K562 (cell line): Measurements from ENCODE around the gene GLG1. TPM values are rescaled to one million over a fixed set of nuclear protein-coding genes. Genes with fewer than 3 reads are reported as not detected.

Experiments
- ATAC-seq: fragments of 200-7000 bp; cut with Tn5 transposase; 3 replicates; pipeline ENCODE4 v1.9.1; 2020; ENCODE audit warnings: moderate library complexity
- BruUV-seq: library from RNA; stranded (reverse); fragments of 400-500 nt; replicated peaks from 2 replicates; lab custom pipeline; 2021; lab: Mats Ljungman, UMichigan
- CTCF ChIA-PET: fragments of 300-600 bp; formaldehyde crosslinking; extraction: SDS; loops from one replicate; lab custom pipeline; 2021; ENCODE audit warnings: low intra/inter-chr PET ratio; lab: Yijun Ruan, JAX
- POLR2A ChIA-PET: fragments of 300-600, 350-650 bp; sonication (Branson Sonifier 250); formaldehyde crosslinking; extraction: SDS; loops from one replicate; lab custom pipeline; 2021; ENCODE audit warnings: antibody characterized with exemption, inconsistent platforms; lab: Yijun Ruan, JAX
- DNase-seq, 4 experiments: peaks; one replicate each; pipeline versions ENCODE4 v3.0.0 to v3.0.0-alpha.2; 2011 to 2018; ENCODE audit warnings: low spot score in 3 of 4, mixed read lengths in 3 of 4; ENCODE audit errors: extremely low read depth in 1 of 4
- FAIRE-seq: peaks from 2 replicates; lab custom pipeline; 2011; peaks lifted over from hg19 to GRCh38; lab: Jason Lieb, UNC
- H2AFZ ChIP-seq: 2 replicates; pipeline ENCODE4 v1.6.0; 2011; ENCODE audit warnings: low read depth, low read length, control low read depth, inconsistent platforms
- H3K27ac ChIP-seq: fragments of 200-600 bp; 3 replicates; pipeline ENCODE4 v1.8.0; 2011; ENCODE audit warnings: low read depth, mild to moderate bottlenecking, control low read depth, inconsistent platforms, low read length, moderate library complexity, mixed read lengths; ENCODE audit errors: extremely low read depth
- H3K27me3 ChIP-seq, 2 experiments: fragments of 300-600 bp in 1 of 2; 2 replicates in 1 of 2; 3 replicates in 1 of 2; pipeline versions ENCODE4 v1.6.0 to v1.8.0; 2011; ENCODE audit warnings: inconsistent platforms in 2 of 2, low read length in 2 of 2, mild to moderate bottlenecking in 1 of 2, mixed read lengths in 1 of 2, moderate library complexity in 1 of 2; ENCODE audit not compliant: control insufficient read depth in 2 of 2, insufficient read depth in 2 of 2
- H3K36me3 ChIP-seq: fragments of 300-600 bp; 3 replicates; pipeline ENCODE4 v1.8.0; 2011; ENCODE audit warnings: mild to moderate bottlenecking, low read length, inconsistent platforms; ENCODE audit not compliant: control insufficient read depth, insufficient read depth
- H3K4me1 ChIP-seq, 2 experiments: fragments of 200-600 bp in 1 of 2; replicated peaks in 1 of 2; 2 replicates in 1 of 2; 3 replicates in 1 of 2; pipeline versions ENCODE4 v1.5.1 to v1.8.0; 2011; ENCODE audit warnings: inconsistent platforms in 2 of 2, low read length in 2 of 2, mild to moderate bottlenecking in 1 of 2, mixed read lengths in 1 of 2, moderate library complexity in 1 of 2; ENCODE audit not compliant: control insufficient read depth in 2 of 2, insufficient read depth in 2 of 2
- H3K4me2 ChIP-seq: 2 replicates; pipeline ENCODE4 v1.6.1; 2011; ENCODE audit warnings: low read length, control low read depth, inconsistent platforms, mixed read lengths; ENCODE audit not compliant: insufficient read depth
- H3K4me3 ChIP-seq: fragments of 200-600 bp; sonication (generic), shearing (Covaris generic); 2 replicates; pipeline ENCODE4 v1.5.1; 2016; ENCODE audit warnings: control low read depth, inconsistent platforms
- H3K79me2 ChIP-seq: fragments of 200-600 bp; 3 replicates; pipeline ENCODE4 v1.8.0; 2011; ENCODE audit warnings: low read length, inconsistent platforms; ENCODE audit not compliant: control insufficient read depth, insufficient read depth
- H3K9ac ChIP-seq, 2 experiments: 2 replicates each; pipeline versions ENCODE4 v1.6.0 to v1.6.1; 2011; ENCODE audit warnings: low read depth in 2 of 2, low read length in 2 of 2, control low read depth in 1 of 2, inconsistent platforms in 1 of 2, mild to moderate bottlenecking in 1 of 2, mixed read lengths in 1 of 2; ENCODE audit not compliant: insufficient read depth in 1 of 2
- H3K9me1 ChIP-seq: one replicate; pipeline ENCODE4 v1.6.0; 2011; ENCODE audit warnings: inconsistent platforms, mild to moderate bottlenecking, low read length, moderate library complexity; ENCODE audit not compliant: control insufficient read depth, insufficient read depth
- H3K9me3 ChIP-seq: replicated peaks from 2 replicates; pipeline ENCODE4 v1.5.1; 2011; ENCODE audit warnings: low read depth, low read length, inconsistent platforms; ENCODE audit not compliant: control insufficient read depth, insufficient read depth
- H4K20me1 ChIP-seq: replicated peaks from 2 replicates; pipeline ENCODE4 v1.6.1; 2011; ENCODE audit warnings: low read length, inconsistent platforms, mixed read lengths; ENCODE audit not compliant: control insufficient read depth, insufficient read depth
- ATF7 ChIP-seq: fragments of 450-650 bp; IDR thresholded peaks from 2 replicates; pipeline ENCODE4 v1.7.1; 2014; ENCODE audit warnings: mild to moderate bottlenecking, moderate library complexity
- CHD1 ChIP-seq: fragments of 200-600 bp; sonication (generic); IDR thresholded peaks from one replicate; pipeline ENCODE4 v1.6.1; 2012; ENCODE audit warnings: mild to moderate bottlenecking, moderate library complexity, low read length, inconsistent platforms
- FUS ChIP-seq: fragments of 200-400 bp; formaldehyde crosslinking; optimal IDR thresholded peaks from 2 replicates; pipeline ENCODE3; 2017; ENCODE audit warnings: low read depth, low read length
- HMG20A ChIP-seq: fragments of 450-650 bp; formaldehyde crosslinking; conservative IDR thresholded peaks from 2 replicates; pipeline ENCODE4 v1.4.0; 2020; ENCODE audit warnings: mild to moderate bottlenecking, mixed read lengths
- MEIS2 ChIP-seq: fragments of 450-650 bp; IDR thresholded peaks from 2 replicates; pipeline ENCODE4 v1.6.1; 2014; ENCODE audit warnings: mild to moderate bottlenecking; ENCODE audit not compliant: partially characterized antibody
- MTA3 ChIP-seq: fragments of 450-650 bp; formaldehyde crosslinking; IDR thresholded peaks from 2 replicates; pipeline ENCODE4 v1.6.1; 2017; ENCODE audit warnings: mild to moderate bottlenecking, borderline replicate concordance
- POLR2H ChIP-seq: IDR thresholded peaks from 2 replicates; pipeline ENCODE4 v1.6.1; 2016; ENCODE audit warnings: missing genetic modification characterization, low read depth, mild to moderate bottlenecking, control low read depth, missing compliant biosample characterization, moderate library complexity
- RCOR1 ChIP-seq, 2 experiments: IDR thresholded peaks; 2 replicates each; pipeline ENCODE4 v1.6.1; 2012; ENCODE audit warnings: low read depth in 2 of 2, low read length in 2 of 2, borderline replicate concordance in 1 of 2, improper control_type of control experiment in 1 of 2
- STAG1 ChIP-seq: sonication (generic); formaldehyde crosslinking; IDR thresholded peaks from 2 replicates; pipeline ENCODE4 v1.5.0; 2020; ENCODE audit warnings: missing genetic modification reagents, borderline replicate concordance
- ZFP36 ChIP-seq: fragments of 150-350 bp; IDR thresholded peaks from 2 replicates; pipeline ENCODE4 v1.6.1; 2018; ENCODE audit warnings: low read length, low read depth; ENCODE audit not compliant: partially characterized antibody
- WGBS: fragments of 100-300 bp; shearing (Covaris generic); methylation state at CpG from one replicate; pipeline ENCODE4 v1.1.6; 2016; ENCODE audit warnings: low coverage, mixed read lengths; ENCODE audit not compliant: insufficient coverage; ENCODE audit errors: missing lambda C conversion rate; 5-methylcytosine and 5-hydroxymethylcytosine counted together
- in situ Hi-C: fragments of 300-500 bp; cut with MboI; formaldehyde crosslinking; loops from 4 replicates; pipeline ENCODE4 v1.15.0; 2018; ENCODE audit warnings: inconsistent platforms, mixed read lengths
- intact Hi-C: fragments of 100-400 bp; cut with micrococcal nuclease; formaldehyde crosslinking; loops from 2 replicates; pipeline ENCODE4 v1.14.2; 2022
- polyA plus RNA-seq, 8 experiments: library from polyadenylated mRNA; depleted of rRNA in 4 of 8; stranded (reverse) in 5 of 8; unstranded in 3 of 8; fragments of >200 nt; fragmentation: Nextera tagmentation in 2 of 8; fragmentation: Illumina TruSeq in 1 of 8; extraction: Ambion mirVana in 2 of 8; extraction: Trizol in 1 of 8; gene quantifications; 2 replicates each; pipeline versions ENCODE4 v1.2.1 to v1.2.3, GENCODE V29; 2011 to 2014; ENCODE audit warnings: inconsistent platforms in 1 of 8, missing spikeins in 1 of 8
- total RNA-seq, 7 experiments: library from RNA; depleted of rRNA in 6 of 7; stranded (reverse); fragments of >200 nt in 6 of 7; fragmentation: Illumina TruSeq in 2 of 7; extraction: Trizol in 2 of 7; gene quantifications; 2 replicates each; pipeline versions ENCODE4 v1.2.1 to v1.2.3, GENCODE V29; 2011 to 2021; ENCODE audit warnings: low replicate concordance in 1 of 7
- TF ChIP-seq, protein P1 (sequence below), 2 experiments: fragments of 450-650 bp; IDR thresholded peaks; 2 replicates each; pipeline ENCODE4 v1.6.1; 2016
- TF ChIP-seq, protein P2 (sequence below): sonication (generic); formaldehyde crosslinking; IDR thresholded peaks from 2 replicates; pipeline ENCODE4 v1.8.0; 2023; ENCODE audit warnings: mild to moderate bottlenecking, missing genetic modification reagents
- TF ChIP-seq, protein P3 (sequence below): fragments of 250-450 bp; sonication (Bioruptor Pico); IDR thresholded peaks from 2 replicates; pipeline ENCODE4 v1.5.0; 2021; ENCODE audit warnings: mild to moderate bottlenecking, borderline replicate concordance

GLG1 gene
- total and polyA plus RNA-seq, 9 of the 15 experiments (the other 6 are each of a cell fraction or from before 2014, with no cell fraction given): 6.2 to 36.0 (median 23.6) TPM

DNA sequence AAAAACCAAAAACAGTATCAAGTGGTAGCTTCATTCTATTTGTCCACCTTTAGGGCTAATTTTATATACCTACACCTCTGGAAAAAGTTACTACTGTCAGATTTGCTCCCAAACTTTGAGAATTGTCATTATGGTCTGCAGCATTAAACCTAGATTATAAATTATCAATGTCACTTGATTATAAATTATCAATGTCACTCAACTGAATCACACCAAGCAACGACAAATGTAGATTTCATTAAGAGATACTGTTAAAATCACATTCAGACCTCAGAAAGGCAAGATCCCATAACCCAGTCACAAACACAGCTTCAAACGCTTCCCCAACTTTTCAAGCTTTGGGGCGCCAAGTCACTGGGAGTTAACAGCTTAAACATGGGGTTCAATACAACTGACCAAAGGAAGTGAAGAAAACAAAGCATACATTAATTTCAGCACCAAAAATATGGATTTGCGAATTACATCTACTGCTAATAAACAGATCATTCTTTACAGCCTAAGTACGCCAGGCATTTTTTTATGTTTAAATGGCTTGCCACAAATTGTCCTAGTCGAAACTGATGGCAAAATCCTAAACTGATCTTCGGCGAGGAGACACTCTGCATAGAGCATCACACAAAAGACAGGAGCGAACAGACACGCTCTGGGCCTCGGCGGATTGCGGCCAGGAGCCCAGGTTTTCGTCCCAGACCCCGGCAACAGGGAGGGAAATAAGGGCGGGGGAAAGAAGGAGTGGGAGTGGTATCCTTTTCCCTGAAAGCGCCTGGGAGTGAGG is 981 bp downstream of the GLG1 start (continued):
- no peak for TF ChIP-seq HMG20A (CRISPR knock-in tag)
- peak; percentile 6 for TF ChIP-seq CHD1
- TF ChIP-seq RCOR1 (IDR thresholded peaks at IDR 0.05; ENCODE audit: borderline replicate concordance in 1 of 2, low read depth in 2 of 2, low read length in 2 of 2): 0 out of 4 replicates have a peak, but pooled peaks of 1 of the 2 experiments have one; percentile 5
- TF ChIP-seq FUS: no peak
- TF ChIP-seq MEIS2: peak; percentile 31
- TF ChIP-seq, protein P1, sequence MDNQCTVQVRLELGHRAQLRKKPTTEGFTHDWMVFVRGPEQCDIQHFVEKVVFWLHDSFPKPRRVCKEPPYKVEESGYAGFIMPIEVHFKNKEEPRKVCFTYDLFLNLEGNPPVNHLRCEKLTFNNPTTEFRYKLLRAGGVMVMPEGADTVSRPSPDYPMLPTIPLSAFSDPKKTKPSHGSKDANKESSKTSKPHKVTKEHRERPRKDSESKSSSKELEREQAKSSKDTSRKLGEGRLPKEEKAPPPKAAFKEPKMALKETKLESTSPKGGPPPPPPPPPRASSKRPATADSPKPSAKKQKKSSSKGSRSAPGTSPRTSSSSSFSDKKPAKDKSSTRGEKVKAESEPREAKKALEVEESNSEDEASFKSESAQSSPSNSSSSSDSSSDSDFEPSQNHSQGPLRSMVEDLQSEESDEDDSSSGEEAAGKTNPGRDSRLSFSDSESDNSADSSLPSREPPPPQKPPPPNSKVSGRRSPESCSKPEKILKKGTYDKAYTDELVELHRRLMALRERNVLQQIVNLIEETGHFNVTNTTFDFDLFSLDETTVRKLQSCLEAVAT (IDR thresholded peaks at IDR 0.05): peak in 1 of 2 experiments; percentile 19; a peak in 1 of 4 replicates

DNA sequence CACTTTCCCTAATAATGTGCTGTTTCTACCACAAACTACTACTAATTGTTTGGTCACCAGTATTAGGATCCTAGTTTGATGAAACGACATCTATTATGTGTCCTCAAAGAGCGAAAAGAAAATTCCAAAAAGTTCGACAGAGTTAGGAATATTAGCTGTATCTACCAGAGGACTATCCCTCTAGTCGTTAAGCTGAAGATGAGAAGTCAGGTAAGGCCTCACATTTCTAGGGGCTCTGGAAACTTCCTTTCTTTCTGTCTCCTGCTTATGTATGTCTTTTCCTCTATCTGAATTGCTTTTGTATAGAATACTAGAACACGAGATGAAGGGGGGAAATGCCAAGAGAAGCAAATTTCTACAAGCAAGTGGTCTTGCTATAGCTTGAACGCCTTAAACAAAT is 1.6 kb downstream of the GLG1 start:
- in situ Hi-C loops: no loop called here
- Histone ChIP-seq H3K9me1 (no peaks in the 10 kb centered on the region), H4K20me1 (0 out of 2 replicates have a peak, but pooled peaks cover 4% of the 10 kb centered on the region), H3K36me3 (no peaks in the 10 kb centered on the region), H3K27ac (peak overlapping the region; percentile 93; the same call in 2 of the 3 replicates), H3K27me3 (no peaks in the 10 kb centered on the region), H3K4me1 (peaks cover 11 to 23% of the 10 kb centered on the region in 2 experiments), H3K9me3 (no peaks in the 10 kb centered on the region), H2AFZ (no peak overlapping the region), H3K4me3 (peak overlapping the region; percentile 99), H3K79me2 (peaks cover 65% of the 10 kb centered on the region), H3K4me2 (peak overlapping the region; percentile 90), H3K9ac (peak overlapping the region in 1 of 2 experiments; percentile 85; a peak in 2 of 4 replicates)
- TF ChIP-seq MTA3: no peak
- TF ChIP-seq STAG1 (CRISPR knock-in tag): no peak
- TF ChIP-seq ATF7: no peak
- TF ChIP-seq ZFP36: no peak
- TF ChIP-seq, protein P2, sequence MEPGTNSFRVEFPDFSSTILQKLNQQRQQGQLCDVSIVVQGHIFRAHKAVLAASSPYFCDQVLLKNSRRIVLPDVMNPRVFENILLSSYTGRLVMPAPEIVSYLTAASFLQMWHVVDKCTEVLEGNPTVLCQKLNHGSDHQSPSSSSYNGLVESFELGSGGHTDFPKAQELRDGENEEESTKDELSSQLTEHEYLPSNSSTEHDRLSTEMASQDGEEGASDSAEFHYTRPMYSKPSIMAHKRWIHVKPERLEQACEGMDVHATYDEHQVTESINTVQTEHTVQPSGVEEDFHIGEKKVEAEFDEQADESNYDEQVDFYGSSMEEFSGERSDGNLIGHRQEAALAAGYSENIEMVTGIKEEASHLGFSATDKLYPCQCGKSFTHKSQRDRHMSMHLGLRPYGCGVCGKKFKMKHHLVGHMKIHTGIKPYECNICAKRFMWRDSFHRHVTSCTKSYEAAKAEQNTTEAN (CRISPR knock-in tag): no peak
- TF ChIP-seq, protein P3, sequence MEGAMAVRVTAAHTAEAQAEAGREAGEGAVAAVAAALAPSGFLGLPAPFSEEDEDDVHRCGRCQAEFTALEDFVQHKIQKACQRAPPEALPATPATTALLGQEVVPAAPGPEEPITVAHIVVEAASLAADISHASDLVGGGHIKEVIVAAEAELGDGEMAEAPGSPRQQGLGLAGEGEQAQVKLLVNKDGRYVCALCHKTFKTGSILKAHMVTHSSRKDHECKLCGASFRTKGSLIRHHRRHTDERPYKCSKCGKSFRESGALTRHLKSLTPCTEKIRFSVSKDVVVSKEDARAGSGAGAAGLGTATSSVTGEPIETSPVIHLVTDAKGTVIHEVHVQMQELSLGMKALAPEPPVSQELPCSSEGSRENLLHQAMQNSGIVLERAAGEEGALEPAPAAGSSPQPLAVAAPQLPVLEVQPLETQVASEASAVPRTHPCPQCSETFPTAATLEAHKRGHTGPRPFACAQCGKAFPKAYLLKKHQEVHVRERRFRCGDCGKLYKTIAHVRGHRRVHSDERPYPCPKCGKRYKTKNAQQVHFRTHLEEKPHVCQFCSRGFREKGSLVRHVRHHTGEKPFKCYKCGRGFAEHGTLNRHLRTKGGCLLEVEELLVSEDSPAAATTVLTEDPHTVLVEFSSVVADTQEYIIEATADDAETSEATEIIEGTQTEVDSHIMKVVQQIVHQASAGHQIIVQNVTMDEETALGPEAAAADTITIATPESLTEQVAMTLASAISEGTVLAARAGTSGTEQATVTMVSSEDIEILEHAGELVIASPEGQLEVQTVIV (CRISPR knock-in tag): no peak
- TF ChIP-seq POLR2H (tag): no peak
- ChIA-PET POLR2A (interaction anchor here (0.6 to 2.6 kb wide), 6 partner anchors 11 to 317 kb away, joined by 3 to 22 read pairs (median 4); no protein-coding TSS in a partner anchor), CTCF (no interaction called here)
- ATAC-seq (no peak), DNase-seq (no peak), FAIRE-seq (no peak)
- intact Hi-C loops: no loop called here
- BruUV-seq: no TSS peak
- 4% methylated on average over 6 of the region's 6 CpGs for WGBS
